HPDE6-E6E7 (cell line): Measurements from ENCODE around the gene PTPRG.

ENCODE experiments used
- DNase-seq: peaks from one replicate; pipeline ENCODE4 v3.0.0; 2011; ENCODE audit warnings: missing footprints; ENCODE audit errors: extremely low spot score

Gene PTPRG

DNA sequence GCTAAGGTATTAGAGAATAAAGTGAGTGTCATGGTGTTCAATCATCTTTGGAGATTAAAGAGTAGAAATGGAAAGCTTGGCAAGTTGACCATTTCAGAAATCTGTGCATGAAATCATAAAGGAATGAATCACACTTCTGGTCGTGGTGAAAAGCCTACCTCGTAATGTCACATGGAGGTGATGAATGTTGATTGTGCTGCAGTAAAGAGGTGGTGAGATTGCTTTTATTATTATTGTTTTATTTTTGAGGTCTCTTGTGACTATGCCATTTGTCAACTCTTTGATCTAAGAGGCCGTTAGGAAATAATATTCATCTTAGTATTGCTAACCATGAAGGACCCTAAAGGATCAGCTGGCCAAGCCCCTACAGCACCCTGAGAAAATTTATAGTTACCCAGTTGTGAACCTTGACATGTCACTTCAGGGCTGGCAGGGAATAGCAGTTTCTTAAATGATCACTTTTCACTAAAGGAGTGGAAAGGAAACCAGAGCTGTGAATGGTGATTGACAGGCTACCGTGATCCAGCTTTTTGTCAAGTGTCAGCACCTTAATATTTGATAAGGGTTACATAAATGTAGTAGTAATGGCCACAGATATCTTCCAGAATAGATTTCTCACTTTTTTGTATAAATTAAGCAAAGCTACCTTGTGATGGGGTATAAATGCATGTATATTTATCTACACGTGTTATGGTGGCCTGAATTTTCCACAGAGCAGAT lies 203.9 kb downstream of the PTPRG start:
- DNase-seq: no peak

DNA sequence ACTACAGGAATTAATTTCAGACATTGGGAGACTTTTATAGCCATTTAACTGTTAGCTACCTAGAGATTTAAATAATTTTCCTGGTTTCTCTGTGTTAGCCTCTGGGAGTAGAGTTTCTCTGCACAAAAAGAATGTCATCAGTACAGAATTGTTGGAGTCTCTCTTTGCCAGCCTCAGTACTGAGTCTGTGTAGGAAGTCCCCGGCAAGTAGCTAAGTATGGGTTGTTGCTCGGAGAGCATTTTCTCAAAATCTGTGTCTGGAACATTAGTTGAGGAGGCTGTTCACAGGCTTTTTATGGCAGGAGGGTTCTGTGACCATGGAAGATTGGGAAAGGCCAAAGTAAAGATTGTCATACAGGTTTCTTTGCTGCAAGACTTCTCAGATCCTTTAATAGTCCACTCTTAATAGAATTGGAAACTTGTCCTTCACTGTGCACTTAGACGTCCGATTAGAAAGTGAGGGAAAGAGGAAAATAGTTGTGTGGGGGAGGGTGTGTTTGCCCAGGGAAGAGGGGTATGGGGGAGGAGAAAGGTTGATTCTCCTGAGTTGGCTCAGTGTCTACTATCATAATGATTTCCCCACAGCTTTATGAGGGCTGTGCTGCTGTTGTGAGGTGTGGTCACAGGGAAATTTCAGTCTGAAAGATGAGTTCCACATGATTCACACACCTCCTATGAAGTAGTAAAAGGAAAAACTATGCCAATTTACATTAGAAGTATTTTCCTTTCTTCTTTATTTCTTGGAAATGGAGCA lies 207.1 kb downstream of the PTPRG start:
- DNase-seq: no peak

DNA sequence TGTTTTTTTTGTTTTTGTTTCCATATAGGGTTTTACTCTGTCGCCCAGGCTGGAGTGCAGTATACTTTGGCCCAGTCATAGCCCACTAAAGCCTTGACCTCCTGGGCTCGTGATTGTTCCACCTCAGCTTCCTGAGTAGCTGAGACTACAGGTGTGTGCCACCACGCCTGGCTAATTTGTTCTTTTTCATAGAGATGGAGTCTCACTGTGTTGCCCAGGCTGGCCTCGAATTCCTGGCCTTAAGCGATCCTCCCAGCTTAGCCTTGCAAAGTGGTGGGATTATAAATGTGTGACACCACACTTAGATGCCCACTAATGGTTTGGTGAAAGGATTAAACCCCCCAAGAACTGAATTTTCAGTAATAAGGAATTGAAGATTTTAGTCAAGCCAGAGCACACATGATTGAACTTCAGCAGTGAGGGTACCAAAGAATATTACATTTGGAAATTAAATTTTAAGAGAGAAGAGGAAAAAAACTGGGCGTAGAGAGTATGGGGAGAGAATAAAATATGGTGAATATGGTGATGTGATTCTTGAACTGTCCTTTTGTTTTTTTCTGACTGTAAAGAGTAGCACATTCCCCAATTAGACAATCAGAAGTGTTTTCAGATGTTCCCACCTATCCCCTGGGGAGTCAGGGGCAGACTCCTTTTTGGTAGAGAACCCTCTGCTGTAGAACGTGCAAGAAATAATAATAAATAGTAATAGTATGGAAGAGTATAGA lies 208.1 kb downstream of the PTPRG start:
- DNase-seq: no peak

DNA sequence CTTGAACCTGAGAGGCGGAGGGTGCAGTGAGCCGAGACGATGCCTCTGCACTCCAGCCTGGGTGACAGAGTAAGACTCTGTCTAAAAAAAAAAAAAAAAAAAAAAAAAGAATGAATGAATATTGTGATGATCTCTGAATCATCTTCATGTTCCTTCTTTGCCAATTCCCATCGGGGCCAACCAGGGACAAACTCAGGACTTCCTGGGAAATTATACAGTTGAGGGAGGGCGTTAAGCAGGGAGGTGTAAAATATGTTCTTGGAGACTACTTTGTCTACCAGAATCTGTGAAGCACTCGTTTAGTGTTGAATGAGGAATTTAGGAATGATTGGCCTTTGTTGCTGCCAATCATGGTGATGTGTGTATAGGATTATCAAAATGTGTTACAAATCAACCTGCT lies 210.6 kb downstream of the PTPRG start:
- DNase-seq: no peak

DNA sequence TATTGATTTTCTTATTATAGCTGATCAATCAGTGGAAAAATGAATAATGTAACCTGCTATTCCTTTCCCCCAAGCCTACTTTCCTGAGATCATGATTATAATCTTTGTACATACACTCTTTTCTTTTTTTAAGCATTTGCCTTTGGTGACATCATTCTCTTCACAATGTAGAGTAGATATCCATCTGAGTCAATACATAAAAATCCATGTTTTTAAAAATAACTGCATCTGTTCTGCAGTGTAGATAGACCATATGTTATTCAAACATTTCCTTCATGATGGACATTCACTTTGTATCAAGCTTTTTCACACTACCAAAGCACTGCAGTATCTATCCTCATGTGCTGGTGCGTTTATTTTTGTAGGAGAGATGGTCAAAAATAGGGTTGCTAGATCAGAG lies 211.1 kb downstream of the PTPRG start:
- DNase-seq: no peak

DNA sequence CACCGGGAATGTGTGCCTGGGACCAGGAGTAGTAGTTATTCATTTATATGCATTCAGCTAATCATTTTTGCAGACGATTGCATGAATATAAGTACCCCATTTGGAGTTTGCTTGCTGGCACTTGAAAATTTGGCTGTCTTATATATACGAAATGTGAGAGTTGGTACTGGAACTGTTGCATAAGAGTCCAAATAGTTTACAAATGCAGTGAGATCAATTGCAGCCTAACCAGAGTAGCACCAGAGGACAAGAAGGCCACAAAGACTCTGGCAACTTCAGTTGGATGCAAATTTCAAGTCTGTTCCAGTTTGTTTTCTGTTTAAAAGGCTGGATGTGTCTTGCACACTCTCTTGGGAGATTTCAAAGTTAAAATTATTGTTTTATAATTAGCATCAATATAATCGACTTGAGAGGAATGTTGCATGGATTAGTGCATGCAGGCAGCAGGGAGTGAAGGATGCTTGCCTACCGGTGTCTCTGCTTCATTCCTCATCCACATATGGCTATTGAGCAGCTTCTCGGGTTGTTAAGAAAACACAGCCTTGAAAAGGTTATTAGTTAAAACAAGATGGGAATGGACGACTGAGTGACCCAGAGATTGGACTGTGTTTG lies 213.0 kb downstream of the PTPRG start:
- DNase-seq: no peak

DNA sequence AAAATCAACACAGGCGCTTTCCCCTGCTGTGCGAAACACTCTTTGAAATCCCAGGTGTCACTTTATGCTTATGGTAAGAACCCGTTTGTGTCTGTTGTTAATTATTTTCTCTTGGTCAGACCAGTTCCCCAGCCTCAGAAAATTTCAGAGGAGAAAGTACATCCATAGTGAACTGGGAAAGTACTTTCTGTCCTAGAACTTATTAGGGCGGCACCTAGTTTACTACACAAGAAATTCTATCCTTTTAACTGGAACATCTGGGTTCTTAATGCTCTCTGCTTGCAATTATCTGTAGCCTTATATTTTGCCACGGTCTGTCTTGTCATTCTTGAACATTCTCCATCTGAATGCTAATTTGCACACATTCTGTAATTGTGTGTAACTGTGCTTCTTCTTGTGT lies 215.0 kb downstream of the PTPRG start:
- no peak for DNase-seq

DNA sequence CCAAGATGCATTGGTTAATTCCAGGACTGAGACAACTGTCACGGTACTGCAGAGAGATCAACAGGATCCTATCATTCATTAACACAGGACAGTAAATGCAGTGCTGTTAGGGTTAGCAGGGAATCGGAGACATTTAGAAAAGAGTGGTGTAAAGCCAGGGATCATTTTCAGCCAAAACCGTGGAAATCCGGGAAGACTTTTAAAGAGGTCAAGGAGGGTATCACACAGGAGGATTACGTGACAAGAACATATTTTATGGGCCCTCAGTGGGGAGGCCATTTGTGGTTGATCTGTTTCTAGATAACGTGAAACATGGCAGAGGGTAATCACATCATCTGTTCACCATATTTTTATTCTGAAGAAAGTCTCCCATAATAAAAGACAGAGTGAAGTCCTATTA lies 216.1 kb downstream of the PTPRG start:
- DNase-seq: no peak

DNA sequence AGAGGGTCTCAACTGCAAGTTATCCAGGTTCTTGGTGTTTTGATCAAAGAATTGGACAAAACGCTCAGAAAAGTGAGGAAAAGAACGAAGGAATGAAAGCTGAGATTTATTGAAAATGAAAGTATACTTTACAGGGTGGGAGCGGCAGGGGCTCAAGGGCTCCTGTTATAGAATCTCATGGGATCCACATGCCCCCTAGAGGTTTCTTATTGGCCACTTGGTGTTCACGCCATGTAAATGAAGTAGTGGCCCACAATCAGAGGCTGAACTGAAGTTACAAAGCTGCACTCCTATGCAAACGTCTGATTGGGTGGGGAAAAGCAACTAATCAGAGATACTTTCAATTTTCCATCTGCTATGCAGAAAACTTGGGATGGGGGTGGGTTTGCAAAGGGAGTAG lies 216.7 kb downstream of the PTPRG start:
- no peak for DNase-seq

DNA sequence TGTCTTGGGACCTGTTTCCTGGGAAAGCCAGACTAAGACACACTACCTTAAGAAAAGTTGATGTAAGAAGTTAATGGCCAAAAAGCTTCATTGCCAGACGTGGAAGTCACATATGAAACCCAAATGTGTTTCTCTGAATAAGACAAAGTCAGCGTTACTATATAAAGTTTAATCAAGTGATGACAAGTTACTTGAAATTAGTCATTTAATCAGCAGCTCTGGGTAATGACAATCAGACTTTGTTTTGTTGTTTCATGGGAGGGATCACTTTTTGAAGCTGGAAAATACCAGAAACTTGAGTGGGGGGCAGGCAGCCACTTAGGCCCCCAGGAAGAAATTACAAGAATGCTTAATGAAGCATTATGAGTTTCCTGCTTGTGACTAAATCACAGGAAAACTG lies 218.6 kb downstream of the PTPRG start:
- DNase-seq: no peak

DNA sequence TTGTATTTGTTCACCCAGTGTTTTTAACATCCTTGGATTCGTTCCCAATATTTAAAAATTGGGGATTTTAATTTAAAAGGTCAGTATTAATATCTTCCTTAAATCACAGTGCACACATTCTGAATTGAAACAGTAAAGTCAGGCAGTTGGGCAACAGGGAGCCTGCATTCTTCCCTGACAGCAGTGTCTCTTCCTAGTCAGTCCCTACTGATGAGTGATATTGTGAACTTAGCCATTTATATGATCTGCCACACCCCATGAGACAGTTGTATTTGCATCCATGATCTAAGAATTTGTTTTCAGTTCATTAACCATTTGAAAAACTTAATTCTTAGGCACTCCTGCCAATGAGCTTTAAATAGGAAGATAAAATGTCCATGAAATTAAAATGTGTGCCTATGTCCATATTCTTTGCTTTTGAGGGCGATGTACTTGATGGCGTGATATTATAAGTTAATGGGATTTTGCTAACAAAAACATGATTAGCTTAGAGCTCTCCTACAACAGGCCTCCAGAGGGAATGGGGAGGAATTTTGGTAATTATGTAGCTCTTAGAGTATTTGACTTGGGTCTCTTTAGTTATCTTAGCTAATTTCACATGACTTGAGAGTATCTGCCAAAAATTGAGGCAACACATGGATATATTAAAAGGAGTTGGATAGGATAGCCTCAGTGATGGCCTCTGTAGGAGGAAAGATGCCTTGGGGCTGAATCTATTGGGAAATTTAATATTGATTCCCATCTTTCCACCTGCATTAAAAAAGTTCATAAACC lies 219.3 kb downstream of the PTPRG start:
- no peak for DNase-seq

DNA sequence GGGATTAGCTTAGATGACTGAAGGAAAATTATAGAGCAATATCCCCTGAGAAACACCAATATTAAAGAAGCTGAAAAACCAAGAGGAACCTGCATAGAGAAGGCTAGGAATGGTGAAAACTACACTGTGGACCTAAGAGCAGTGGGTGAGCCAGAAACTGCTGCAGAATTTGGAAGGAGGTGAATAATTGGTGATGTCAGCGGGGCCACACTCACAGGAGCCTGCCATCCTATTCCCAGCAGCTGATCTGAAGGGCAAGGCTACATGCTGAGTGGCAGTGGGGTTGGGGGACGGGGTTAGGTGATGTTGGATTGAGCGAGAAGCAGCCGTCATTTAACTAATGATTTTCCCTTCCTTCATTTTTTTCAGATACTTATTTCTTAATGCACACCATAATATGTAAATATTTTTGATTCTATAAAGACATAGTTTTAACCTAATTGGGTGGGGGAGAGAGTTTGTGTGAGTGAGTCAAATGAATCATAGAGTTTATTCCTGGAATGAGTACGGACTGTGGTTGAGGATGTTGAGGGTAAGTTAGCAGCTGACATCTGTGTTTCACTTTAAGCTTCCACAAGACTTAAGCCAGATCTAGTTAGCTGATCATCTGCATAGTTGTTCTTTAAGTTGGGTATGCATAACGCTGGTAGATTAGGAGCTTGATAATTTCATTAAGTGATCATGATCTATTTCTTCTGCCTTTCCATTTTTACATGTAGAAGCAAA lies 222.8 kb downstream of the PTPRG start:
- no peak for DNase-seq

DNA sequence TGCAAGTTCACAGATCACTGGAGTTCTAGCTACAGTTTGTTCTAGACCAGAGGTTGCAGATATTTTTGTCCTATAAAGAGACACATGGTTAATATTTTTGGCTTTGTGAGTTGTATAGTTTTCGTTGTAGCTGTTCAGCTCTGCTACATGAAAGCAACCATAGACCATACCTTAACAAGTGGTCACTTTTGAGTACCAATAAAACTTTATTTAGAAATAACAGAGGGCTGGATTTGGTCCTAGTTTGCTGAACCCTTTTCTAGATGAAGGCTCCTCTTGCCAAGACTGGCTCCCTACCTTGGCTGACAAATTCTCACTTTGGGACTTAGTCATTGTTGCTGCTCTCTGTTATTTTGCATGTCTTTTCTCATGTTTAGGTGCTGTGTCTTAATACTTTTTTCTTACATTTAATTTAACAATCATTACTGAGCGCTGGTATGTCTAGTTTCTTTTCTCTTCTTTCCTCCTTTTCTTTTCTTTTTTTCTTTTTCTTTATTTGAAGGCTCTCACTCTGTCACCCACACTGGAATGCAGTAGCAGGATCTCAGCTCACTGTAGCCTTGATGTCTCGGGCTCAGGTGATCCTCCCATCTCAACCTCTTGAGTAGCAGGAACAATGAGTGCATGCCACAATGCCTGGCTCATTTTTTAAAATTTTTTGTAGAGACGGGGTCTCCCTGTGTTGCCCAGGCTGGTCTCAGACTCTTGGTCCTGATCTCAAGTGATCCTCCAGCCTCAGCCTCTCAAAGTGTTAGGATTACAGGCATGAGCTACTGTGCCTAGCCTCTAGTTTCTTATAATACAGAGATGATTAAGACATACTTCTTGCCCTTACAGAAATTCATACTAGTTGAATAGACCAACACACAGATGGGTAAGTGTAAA lies 227.5 kb downstream of the PTPRG start:
- DNase-seq: no peak

DNA sequence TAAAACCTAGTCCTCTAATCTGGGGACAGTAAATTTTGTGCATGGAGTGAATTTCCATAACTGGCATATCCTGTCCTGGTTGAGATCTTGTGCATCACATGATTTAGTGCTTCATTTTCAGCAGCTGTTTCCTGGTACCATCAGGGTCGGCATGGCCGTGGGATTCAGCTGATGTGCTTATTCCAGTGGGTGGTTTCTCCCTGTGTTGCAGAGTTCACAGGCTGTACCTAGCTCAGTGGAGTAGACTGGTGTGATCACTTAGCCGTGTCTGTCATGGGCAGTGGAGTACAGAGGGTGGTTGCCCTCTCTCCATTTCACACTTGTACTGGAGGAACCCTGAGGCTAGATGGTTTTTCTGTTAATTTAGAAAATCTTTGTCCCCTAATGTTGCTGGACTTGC lies 228.5 kb downstream of the PTPRG start:
- DNase-seq: no peak

DNA sequence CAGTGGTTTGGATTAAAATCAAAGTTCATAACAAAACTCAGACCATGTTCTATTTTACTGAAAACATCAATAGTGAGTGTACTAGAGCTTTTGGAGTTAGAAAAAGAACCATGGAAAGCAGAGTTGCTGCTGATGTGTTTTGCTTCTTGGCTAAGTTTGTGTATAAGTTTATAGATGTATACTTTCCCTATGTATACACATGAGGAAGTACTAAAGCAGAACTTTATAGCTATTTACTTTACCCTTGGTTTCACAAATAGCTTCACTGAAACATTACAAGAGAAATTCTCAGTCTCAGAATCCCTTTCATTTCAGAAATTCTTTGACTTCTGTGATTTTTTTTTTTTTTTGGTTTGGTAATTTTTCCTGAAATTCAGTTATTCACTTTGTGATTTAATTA lies 229.0 kb downstream of the PTPRG start:
- DNase-seq: no peak

DNA sequence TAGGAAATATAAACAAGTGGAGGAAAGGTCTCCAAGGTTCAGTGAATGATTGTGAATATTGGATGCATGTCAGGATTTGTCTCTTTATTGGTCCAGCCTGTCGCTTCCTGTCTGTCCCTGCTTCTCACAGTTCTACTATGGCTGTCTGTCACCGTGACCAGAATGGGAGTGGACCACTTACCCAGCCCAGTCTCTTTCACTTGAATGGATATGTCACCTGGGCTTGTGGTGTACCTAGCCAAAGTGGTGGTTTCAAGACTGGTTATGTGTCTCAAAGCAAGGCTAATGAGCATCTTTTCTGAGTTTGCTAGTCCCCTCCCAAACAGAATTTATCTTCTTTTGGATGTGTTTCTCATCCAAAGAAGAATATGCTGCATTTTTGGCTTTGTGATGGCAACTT lies 231.7 kb downstream of the PTPRG start:
- no peak for DNase-seq

DNA sequence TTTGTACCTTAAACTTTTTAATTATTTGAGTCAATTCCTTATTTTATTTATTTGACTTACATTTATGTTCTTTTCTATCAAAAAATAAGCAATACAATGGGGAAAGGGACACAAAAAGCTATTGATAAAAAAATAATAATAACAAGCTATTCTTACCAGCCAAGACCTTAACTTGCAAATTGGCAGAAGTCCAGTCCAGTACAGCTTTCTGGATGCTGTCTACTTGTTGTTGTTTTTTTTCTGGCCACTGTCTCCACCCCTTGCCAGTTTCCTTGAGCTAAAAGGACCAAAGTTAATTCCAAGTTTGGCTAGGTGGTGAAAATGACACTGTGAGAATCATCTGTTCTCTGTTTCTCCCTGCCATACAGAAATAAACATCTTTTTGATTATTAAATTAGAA lies 232.2 kb downstream of the PTPRG start:
- no peak for DNase-seq

DNA sequence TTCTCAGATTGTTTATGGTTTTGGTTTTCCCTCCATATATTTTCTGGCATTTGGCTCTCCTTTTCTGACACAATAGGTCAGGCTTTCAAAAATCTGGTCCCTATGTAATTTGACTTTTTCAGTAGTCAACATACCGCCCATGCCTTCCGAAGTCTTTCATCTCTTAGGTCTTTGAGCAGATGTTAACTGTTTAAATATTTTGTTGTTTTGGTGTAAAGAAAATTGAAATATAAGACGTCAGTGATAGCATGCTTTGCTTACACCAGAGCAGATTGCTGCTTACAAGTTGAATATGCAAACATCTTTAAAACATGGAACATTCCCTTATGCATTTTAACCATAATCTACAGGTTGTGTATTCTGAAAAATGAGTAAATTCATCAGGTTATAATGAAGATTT lies 233.0 kb downstream of the PTPRG start:
- no peak for DNase-seq

DNA sequence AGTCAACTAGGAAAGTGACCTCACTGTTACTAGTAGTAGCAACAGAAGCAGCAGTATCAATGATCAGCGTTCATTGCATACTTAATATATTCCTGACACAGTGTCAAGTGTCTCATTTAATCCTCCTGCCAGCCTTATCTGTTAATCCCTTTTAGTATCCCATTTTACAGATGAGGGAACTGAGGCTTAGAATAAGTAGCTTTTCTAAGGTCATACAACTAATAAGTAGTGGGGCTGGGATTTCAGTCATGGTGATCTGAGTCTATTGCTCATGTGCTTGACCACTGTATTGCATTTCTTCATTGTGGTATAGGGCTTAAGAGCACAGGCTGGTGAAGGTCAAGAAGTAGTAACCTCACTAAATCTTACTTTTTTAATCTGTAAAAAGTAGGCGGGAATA lies 233.6 kb downstream of the PTPRG start:
- DNase-seq: no peak

DNA sequence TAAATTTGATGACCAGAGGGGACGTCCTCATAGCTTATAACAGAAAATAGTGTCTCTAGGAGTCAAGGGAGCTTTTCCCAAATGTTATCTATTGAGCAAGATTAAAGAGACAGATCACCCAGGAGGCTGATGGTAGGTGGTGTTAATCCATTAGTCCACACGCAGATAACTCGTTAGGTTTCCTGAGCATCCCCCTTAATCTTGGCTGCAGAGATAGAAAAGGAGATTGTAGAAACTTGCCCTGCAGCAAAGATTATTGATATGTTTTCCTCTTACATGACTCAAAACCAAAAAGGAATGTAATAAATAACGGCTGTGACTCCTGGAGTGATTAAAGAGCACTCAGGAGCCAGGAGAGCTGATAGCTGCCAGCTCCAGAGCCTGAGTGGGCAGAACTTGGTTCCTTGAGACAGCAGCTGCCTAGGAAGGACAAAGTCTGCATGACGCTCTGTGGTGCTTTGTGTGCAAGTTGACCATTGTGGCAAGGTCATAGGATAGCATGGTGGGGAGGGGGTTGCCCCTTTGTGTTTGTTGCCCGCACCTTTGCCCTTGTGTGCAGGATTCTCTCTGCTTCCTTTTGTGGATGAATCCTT lies 234.8 kb downstream of the PTPRG start:
- no peak for DNase-seq
